GM12872 (cell line): ENCODE measurements around the gene DESI2.

Experiments
- CTCF ChIP-seq: IDR thresholded peaks from 3 replicates; pipeline ENCODE4 v1.5.1; 2011; ENCODE audit warnings: low read depth, mild to moderate bottlenecking, low read length, moderate library complexity; ENCODE audit not compliant: insufficient read depth

The DESI2 gene

GRCh38 chr1:244628789-244629188 is 24.1 kb upstream of the DESI2 start:
- TF ChIP-seq CTCF = no peak

GRCh38 chr1:244633140-244633539 is 19.8 kb upstream of the DESI2 start:
- no peak for TF ChIP-seq CTCF

- TF ChIP-seq CTCF = no peak
These were observed 18.4 kb upstream of the DESI2 start for GRCh38 chr1:244634546-244634945.

- TF ChIP-seq CTCF = no peak
These were observed 16.3 kb upstream of the DESI2 start for GRCh38 chr1:244636488-244637259.

- no peak for TF ChIP-seq CTCF
These were observed 13.4 kb upstream of the DESI2 start for GRCh38 chr1:244639561-244639960.

GRCh38 chr1:244640917-244641316 is 12.0 kb upstream of the DESI2 start:
- TF ChIP-seq CTCF = no peak

- no peak for TF ChIP-seq CTCF
These were observed 10.4 kb upstream of the DESI2 start for GRCh38 chr1:244642526-244642925.
